MCF 10A (cell line): ENCODE data around the gene UCP2. TPM values are rescaled to one million over a fixed set of nuclear protein-coding genes. Genes with fewer than 3 reads are reported as not detected.

ENCODE experiments used
- BruUV-seq: library from RNA; stranded (reverse); fragments of 400-500 nt; replicated peaks from 2 replicates; lab custom pipeline; 2021; lab: Mats Ljungman, UMichigan
- CTCF ChIA-PET: fragments of 300-600 bp; sonication (Branson Sonifier 250); formaldehyde crosslinking; extraction: SDS; loops from one replicate; lab custom pipeline; 2021; ENCODE audit warnings: antibody characterized with exemption, inconsistent platforms; lab: Yijun Ruan, JAX
- POLR2A ChIA-PET: fragments of 300-600, 350-650 bp; sonication (Branson Sonifier 250); formaldehyde crosslinking; extraction: SDS; loops from one replicate; lab custom pipeline; 2020; ENCODE audit warnings: antibody characterized with exemption, inconsistent platforms; lab: Yijun Ruan, JAX
- DNase-seq: peaks from one replicate; pipeline ENCODE4 v3.0.0-alpha.2; 2018; ENCODE audit not compliant: unreplicated experiment
- H3K27ac Mint-ChIP-seq: one replicate; pipeline ENCODE4 v1.8.0; 2022; ENCODE audit warnings: mild to moderate bottlenecking, low read depth, mixed read lengths; ENCODE audit not compliant: unreplicated experiment
- H3K27me3 Mint-ChIP-seq: one replicate; pipeline ENCODE4 v1.8.0; 2022; ENCODE audit warnings: mixed read lengths; ENCODE audit not compliant: insufficient read depth, unreplicated experiment
- H3K36me3 Mint-ChIP-seq: one replicate; pipeline ENCODE4 v1.8.0; 2022; ENCODE audit warnings: mild to moderate bottlenecking, moderate library complexity, mixed read lengths; ENCODE audit not compliant: insufficient read depth, unreplicated experiment
- H3K4me1 Mint-ChIP-seq: one replicate; pipeline ENCODE4 v1.8.0; 2022; ENCODE audit warnings: mixed read lengths; ENCODE audit not compliant: insufficient read depth, unreplicated experiment
- H3K4me3 Mint-ChIP-seq: one replicate; pipeline ENCODE4 v1.8.0; 2022; ENCODE audit warnings: mild to moderate bottlenecking, moderate library complexity, mixed read lengths; ENCODE audit not compliant: unreplicated experiment
- H3K9me3 Mint-ChIP-seq: one replicate; pipeline ENCODE4 v1.8.0; 2022; ENCODE audit warnings: mixed read lengths; ENCODE audit not compliant: unreplicated experiment
- intact Hi-C: fragments of 100-400 bp; cut with micrococcal nuclease; formaldehyde crosslinking; loops from 2 replicates; pipeline ENCODE4 v1.14.1; 2022
- total RNA-seq: library from RNA; stranded (reverse); gene quantifications from 2 replicates; pipeline ENCODE4 v1.2.3, GENCODE V29; 2022
- TF ChIP-seq, protein P1 (sequence below): fragments of 200-600 bp; IDR thresholded peaks from one replicate; pipeline ENCODE4 v1.8.0; 2022; ENCODE audit warnings: antibody characterized with exemption, mild to moderate bottlenecking; ENCODE audit not compliant: unreplicated experiment

The UCP2 gene
- total RNA-seq, 1 experiment from 2014 or later: not detected

DNA sequence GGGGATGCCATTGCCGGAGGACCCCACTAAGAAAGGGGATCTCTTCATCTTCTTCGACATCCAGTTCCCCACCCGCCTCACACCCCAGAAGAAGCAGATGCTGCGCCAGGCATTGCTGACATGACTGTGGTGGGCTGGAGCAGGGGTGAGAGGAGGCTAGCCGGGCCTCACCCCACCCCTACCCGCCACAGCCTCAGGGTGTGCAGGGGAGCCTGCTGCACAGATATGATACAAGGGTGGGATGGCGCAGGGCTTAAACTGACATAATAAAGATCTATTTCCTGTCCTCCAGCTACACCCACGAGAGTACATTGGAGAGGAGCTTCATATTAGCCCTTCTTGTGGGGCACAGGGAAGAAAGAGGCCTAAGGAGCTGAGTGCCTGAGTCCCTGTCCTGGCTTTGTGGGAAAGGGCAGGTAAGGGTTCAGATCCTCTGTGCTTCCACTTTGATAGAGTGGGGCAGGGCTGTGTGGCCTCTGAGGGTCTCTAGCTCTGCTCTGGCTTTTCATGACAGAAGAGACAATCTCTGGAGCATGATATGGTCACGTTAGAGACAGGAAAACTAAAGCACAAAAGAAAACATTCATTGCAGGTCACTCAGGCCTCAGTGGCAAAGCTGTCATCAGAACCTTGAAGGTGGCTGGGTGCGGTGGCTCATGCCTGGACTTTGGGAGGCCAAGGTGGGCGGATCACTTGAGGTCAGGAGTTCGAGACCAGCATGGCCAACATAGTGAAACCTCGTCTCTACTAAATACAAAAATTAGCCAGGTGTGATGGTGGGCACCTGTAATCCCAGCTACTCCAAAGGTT lies 12.4 kb downstream of the UCP2 start:
- BruUV-seq: no TSS peak
- ChIA-PET CTCF (no interaction called here), POLR2A (interaction anchor here (0.5 to 0.7 kb wide), 2 partner anchors 176 to 184 kb away, joined by 3 to 4 read pairs; no protein-coding TSS in a partner anchor)
- no peak overlapping the region for H3K4me3 Mint-ChIP-seq
- intact Hi-C loops: no loop called here
- H3K27ac Mint-ChIP-seq: no peak overlapping the region
- H3K9me3 Mint-ChIP-seq: no peaks in the 10 kb centered on the region
- H3K4me1 Mint-ChIP-seq: peaks cover 11% of the 10 kb centered on the region
- H3K36me3 Mint-ChIP-seq: no peaks in the 10 kb centered on the region
- TF ChIP-seq, protein P1, sequence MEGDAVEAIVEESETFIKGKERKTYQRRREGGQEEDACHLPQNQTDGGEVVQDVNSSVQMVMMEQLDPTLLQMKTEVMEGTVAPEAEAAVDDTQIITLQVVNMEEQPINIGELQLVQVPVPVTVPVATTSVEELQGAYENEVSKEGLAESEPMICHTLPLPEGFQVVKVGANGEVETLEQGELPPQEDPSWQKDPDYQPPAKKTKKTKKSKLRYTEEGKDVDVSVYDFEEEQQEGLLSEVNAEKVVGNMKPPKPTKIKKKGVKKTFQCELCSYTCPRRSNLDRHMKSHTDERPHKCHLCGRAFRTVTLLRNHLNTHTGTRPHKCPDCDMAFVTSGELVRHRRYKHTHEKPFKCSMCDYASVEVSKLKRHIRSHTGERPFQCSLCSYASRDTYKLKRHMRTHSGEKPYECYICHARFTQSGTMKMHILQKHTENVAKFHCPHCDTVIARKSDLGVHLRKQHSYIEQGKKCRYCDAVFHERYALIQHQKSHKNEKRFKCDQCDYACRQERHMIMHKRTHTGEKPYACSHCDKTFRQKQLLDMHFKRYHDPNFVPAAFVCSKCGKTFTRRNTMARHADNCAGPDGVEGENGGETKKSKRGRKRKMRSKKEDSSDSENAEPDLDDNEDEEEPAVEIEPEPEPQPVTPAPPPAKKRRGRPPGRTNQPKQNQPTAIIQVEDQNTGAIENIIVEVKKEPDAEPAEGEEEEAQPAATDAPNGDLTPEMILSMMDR: no peak
- no peaks in the 10 kb centered on the region for H3K27me3 Mint-ChIP-seq
- no peak for DNase-seq

DNA sequence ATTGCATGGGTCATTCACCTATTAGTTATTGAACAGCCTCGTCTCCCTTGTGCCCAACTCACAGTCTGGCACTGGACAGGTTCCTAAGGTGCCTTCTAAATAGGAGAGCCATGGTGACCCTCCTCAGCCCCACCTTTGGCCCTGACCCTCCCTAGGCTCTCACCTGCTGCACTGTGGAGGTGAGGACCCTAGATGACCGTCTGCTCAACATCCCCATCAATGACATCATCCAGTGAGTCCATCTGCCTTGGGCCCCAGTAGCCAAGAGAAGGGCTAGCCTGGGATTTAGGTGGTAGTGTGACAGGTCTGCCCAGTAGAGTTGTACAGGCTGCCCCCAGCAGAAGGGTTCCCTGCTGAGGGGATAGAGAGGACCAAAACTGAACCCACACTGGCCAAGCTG lies 13.6 kb downstream of the UCP2 start:
- no peak for DNase-seq
- no peaks in the 10 kb centered on the region for H3K36me3 Mint-ChIP-seq
- TF ChIP-seq, protein P1: no peak
- no peaks in the 10 kb centered on the region for H3K9me3 Mint-ChIP-seq
- intact Hi-C loops: no loop called here
- CTCF ChIA-PET: interaction anchor here (0.5 kb wide), 1 partner anchor 164 kb away, joined by 3 read pairs; no protein-coding TSS in a partner anchor
- H3K4me3 Mint-ChIP-seq: no peak overlapping the region
- H3K27me3 Mint-ChIP-seq: peaks cover 4% of the 10 kb centered on the region
- POLR2A ChIA-PET: no interaction called here
- H3K4me1 Mint-ChIP-seq: peaks cover 14% of the 10 kb centered on the region
- BruUV-seq: no TSS peak
- no peak overlapping the region for H3K27ac Mint-ChIP-seq

DNA sequence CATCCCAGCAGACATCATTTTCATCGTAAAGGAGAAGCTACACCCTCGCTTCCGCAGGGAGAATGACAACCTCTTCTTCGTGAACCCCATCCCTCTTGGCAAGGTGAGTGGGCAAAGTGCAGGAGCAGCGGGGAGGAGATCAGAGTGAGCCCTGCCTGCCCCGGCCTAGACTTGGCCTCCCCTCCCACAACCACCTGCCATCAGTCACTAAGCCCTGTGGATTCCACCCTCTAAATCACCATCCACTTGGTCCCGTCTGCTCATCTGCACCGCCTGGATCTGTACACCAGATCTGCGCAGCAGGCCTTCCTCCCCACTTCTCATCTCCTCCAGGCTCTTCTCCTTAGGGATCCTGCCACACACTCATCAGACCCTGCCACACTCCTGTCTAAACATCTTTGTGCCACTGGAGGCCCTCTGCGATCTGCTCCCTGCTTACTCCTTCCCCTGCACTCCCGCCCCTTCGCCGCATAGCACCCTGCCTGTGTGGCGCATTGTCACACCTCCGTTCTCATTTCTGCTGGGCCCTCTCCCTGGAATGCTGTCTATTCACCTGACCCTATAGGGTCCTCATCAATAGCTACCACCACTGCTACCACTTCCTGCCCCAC lies 14.2 kb downstream of the UCP2 start:
- Mint-ChIP-seq H3K4me3 (no peak overlapping the region), H3K4me1 (peaks cover 10% of the 10 kb centered on the region), H3K27ac (no peak overlapping the region), H3K9me3 (no peaks in the 10 kb centered on the region), H3K36me3 (no peaks in the 10 kb centered on the region), H3K27me3 (peaks cover 8% of the 10 kb centered on the region)
- no peak for DNase-seq
- intact Hi-C loops: no loop called here
- no TSS peak for BruUV-seq
- ChIA-PET CTCF (no interaction called here), POLR2A (no interaction called here)
- TF ChIP-seq, protein P1: no peak

DNA sequence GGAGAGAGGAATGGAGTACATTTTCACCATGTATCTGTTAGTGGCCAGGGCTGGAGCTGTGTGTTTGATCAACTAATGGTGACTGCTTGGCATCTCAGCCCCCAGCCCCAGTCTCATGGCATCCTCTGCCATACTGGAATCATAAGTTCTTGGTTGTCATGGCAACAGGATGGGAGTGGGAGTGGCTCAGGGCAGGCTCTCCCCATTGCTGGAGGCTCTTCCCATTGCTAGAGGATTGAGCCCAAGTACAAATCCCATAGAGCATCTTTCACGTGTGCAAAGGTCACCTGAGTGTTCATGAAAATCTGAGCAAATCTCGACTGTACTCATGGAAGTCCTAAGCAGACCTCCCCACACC lies 16.9 kb downstream of the UCP2 start:
- no peaks in the 10 kb centered on the region for H3K9me3 Mint-ChIP-seq
- intact Hi-C loops: loop anchor here (2.0 kb wide), 1 partner anchor 125 kb away; no protein-coding TSS in a partner anchor
- TF ChIP-seq, protein P1: no peak
- DNase-seq: no peak
- ChIA-PET POLR2A (no interaction called here), CTCF (interaction anchor here (0.6 to 0.9 kb wide), 3 partner anchors 93 to 484 kb away, joined by 3 read pairs; no protein-coding TSS in a partner anchor)
- H3K36me3 Mint-ChIP-seq: no peaks in the 10 kb centered on the region
- no TSS peak for BruUV-seq
- H3K4me3 Mint-ChIP-seq: no peak overlapping the region
- peaks cover 8% of the 10 kb centered on the region for H3K27me3 Mint-ChIP-seq
- H3K4me1 Mint-ChIP-seq: peaks cover 7% of the 10 kb centered on the region
- no peak overlapping the region for H3K27ac Mint-ChIP-seq
